ENCODE measurements around the gene MLH1.

GRCh38 chr3:36964817-36965216, 28.5 kb upstream of the MLH1 start:
- no peak for TF ChIP-seq CTCF (IDR thresholded peaks at IDR 0.05)
- TF ChIP-seq, protein P1, sequence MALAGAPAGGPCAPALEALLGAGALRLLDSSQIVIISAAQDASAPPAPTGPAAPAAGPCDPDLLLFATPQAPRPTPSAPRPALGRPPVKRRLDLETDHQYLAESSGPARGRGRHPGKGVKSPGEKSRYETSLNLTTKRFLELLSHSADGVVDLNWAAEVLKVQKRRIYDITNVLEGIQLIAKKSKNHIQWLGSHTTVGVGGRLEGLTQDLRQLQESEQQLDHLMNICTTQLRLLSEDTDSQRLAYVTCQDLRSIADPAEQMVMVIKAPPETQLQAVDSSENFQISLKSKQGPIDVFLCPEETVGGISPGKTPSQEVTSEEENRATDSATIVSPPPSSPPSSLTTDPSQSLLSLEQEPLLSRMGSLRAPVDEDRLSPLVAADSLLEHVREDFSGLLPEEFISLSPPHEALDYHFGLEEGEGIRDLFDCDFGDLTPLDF (CRISPR knock-in tag; IDR thresholded peaks at IDR 0.05), result no peak
- TF ChIP-seq JUN (CRISPR knock-in tag; IDR thresholded peaks at IDR 0.05), result no peak
- no peak for TF ChIP-seq ZNF512 (CRISPR knock-in tag; IDR thresholded peaks at IDR 0.05; ENCODE audit: borderline replicate concordance)
- no peak for TF ChIP-seq ATF2 (CRISPR knock-in tag; IDR thresholded peaks at IDR 0.05; ENCODE audit: borderline replicate concordance, low read depth)
- no peak for TF ChIP-seq GABPB1 (CRISPR knock-in tag; IDR thresholded peaks at IDR 0.05)
- TF ChIP-seq ELF4 (CRISPR knock-in tag; IDR thresholded peaks at IDR 0.05; ENCODE audit: low read depth), result no peak
- no peak for TF ChIP-seq CREB1 (CRISPR knock-in tag; IDR thresholded peaks at IDR 0.05)
- TF ChIP-seq ATF1 (CRISPR knock-in tag; IDR thresholded peaks at IDR 0.05), result no peak
- TF ChIP-seq SMAD3 (CRISPR knock-in tag; IDR thresholded peaks at IDR 0.05; ENCODE audit: borderline replicate concordance), result no peak
- no peak for TF ChIP-seq NR3C1 (CRISPR knock-in tag; conservative IDR thresholded peaks at IDR 0.05; ENCODE audit: low read depth)
- no peak for TF ChIP-seq ETV6 (CRISPR knock-in tag; IDR thresholded peaks at IDR 0.05)
- TF ChIP-seq KAT7 (CRISPR knock-in tag; IDR thresholded peaks at IDR 0.05; ENCODE audit: borderline replicate concordance), result no peak
- no peak for TF ChIP-seq TEAD1 (CRISPR knock-in tag; IDR thresholded peaks at IDR 0.05)

Measured in WTC11 (cell line).